WTC11 (cell line): ENCODE data around the gene ERBB4. TPM values are rescaled to one million over a fixed set of nuclear protein-coding genes. Genes with fewer than 3 reads are reported as not detected.

Source experiments
- ATAC-seq: fragments of 200-7000 bp; cut with Tn5 transposase; 2 replicates; pipeline ENCODE4 v1.10.0; 2021; ENCODE audit warnings: mild to moderate bottlenecking, moderate library complexity
- CTCF ChIA-PET: fragments of 300-600 bp; sonication (Branson Sonifier 250); formaldehyde crosslinking; loops from one replicate; lab custom pipeline; 2021; ENCODE audit warnings: antibody characterized with exemption; lab: Charles Lee
- POLR2A ChIA-PET: fragments of 350-600 bp; sonication (Branson Sonifier 250); formaldehyde crosslinking; loops from one replicate; lab custom pipeline; 2021; ENCODE audit warnings: antibody characterized with exemption; lab: Charles Lee
- DNase-seq: peaks from one replicate; pipeline ENCODE4 v3.0.0; 2021; ENCODE audit warnings: low spot score
- H3K27ac Mint-ChIP-seq: 2 replicates; pipeline ENCODE4 v1.8.0; 2021; ENCODE audit warnings: mixed read lengths
- H3K27me3 Mint-ChIP-seq: 2 replicates; pipeline ENCODE4 v1.8.0; 2021; ENCODE audit warnings: low read depth, mild to moderate bottlenecking, moderate library complexity, mixed read lengths
- H3K36me3 Mint-ChIP-seq: 2 replicates; pipeline ENCODE4 v1.8.0; 2021; ENCODE audit warnings: mixed read lengths
- H3K4me1 Mint-ChIP-seq: 2 replicates; pipeline ENCODE4 v1.8.0; 2022; ENCODE audit warnings: mixed read lengths
- H3K4me3 Mint-ChIP-seq: 2 replicates; pipeline ENCODE4 v1.8.0; 2021; ENCODE audit warnings: mild to moderate bottlenecking, moderate library complexity, mixed read lengths
- H3K9me3 Mint-ChIP-seq: 2 replicates; pipeline ENCODE4 v1.8.0; 2021; ENCODE audit warnings: mixed read lengths
- ATF1 ChIP-seq: sonication (generic); formaldehyde crosslinking; IDR thresholded peaks from 2 replicates; pipeline ENCODE4 v1.8.1; 2023; ENCODE audit warnings: mild to moderate bottlenecking, moderate library complexity, missing genetic modification reagents
- CTCF ChIP-seq: fragments of 200-600 bp; IDR thresholded peaks from 2 replicates; pipeline ENCODE4 v1.8.0; 2022; ENCODE audit warnings: antibody characterized with exemption
- E2F5 ChIP-seq: sonication (generic); formaldehyde crosslinking; IDR thresholded peaks from 2 replicates; pipeline ENCODE4 v1.8.1; 2022; ENCODE audit warnings: mild to moderate bottlenecking, moderate library complexity, missing genetic modification reagents
- GABPB1 ChIP-seq: sonication (generic); formaldehyde crosslinking; IDR thresholded peaks from 2 replicates; pipeline ENCODE4 v1.8.1; 2023; ENCODE audit warnings: mild to moderate bottlenecking, missing genetic modification reagents
- GTF2I ChIP-seq: fragments of 250-450 bp; sonication (Bioruptor Pico); conservative IDR thresholded peaks from 2 replicates; pipeline ENCODE4 v1.4.0; 2021; ENCODE audit warnings: mild to moderate bottlenecking
- IRF1 ChIP-seq: sonication (generic); formaldehyde crosslinking; IDR thresholded peaks from 2 replicates; pipeline ENCODE4 v1.8.0; 2023; ENCODE audit warnings: missing genetic modification reagents
- KAT7 ChIP-seq: sonication (generic); formaldehyde crosslinking; IDR thresholded peaks from 2 replicates; pipeline ENCODE4 v1.8.1; 2023; ENCODE audit warnings: missing genetic modification reagents, mild to moderate bottlenecking, borderline replicate concordance
- NFE2L1 ChIP-seq: sonication (generic); formaldehyde crosslinking; IDR thresholded peaks from 2 replicates; pipeline ENCODE4 v1.8.1; 2023; ENCODE audit warnings: missing genetic modification reagents
- NR3C1 ChIP-seq: sonication (generic); formaldehyde crosslinking; conservative IDR thresholded peaks from 2 replicates; pipeline ENCODE4 v1.8.1; 2023; ENCODE audit warnings: low read depth, mild to moderate bottlenecking, missing genetic modification reagents
- PRRX2 ChIP-seq: fragments of 250-450 bp; sonication (Bioruptor Pico); IDR thresholded peaks from 2 replicates; pipeline ENCODE4 v1.8.0; 2021; ENCODE audit warnings: mild to moderate bottlenecking
- ZBTB21 ChIP-seq: sonication (generic); formaldehyde crosslinking; IDR thresholded peaks from 2 replicates; pipeline ENCODE4 v1.8.1; 2023; ENCODE audit warnings: mild to moderate bottlenecking, missing genetic modification reagents, borderline replicate concordance
- ZNF232 ChIP-seq: sonication (generic); formaldehyde crosslinking; IDR thresholded peaks from 2 replicates; pipeline ENCODE4 v1.8.0; 2022; ENCODE audit warnings: mild to moderate bottlenecking, missing genetic modification reagents
- ZNF263 ChIP-seq: sonication (generic); formaldehyde crosslinking; IDR thresholded peaks from 2 replicates; pipeline ENCODE4 v1.8.1; 2022; ENCODE audit warnings: low read depth, mild to moderate bottlenecking, moderate library complexity, missing genetic modification reagents
- ZNF396 ChIP-seq: fragments of 250-450 bp; sonication (Bioruptor Pico); IDR thresholded peaks from 2 replicates; pipeline ENCODE4 v1.8.0; 2021; ENCODE audit warnings: mild to moderate bottlenecking, moderate library complexity, borderline replicate concordance
- total RNA-seq: library from RNA; stranded (reverse); gene quantifications from 3 replicates; pipeline ENCODE4 v1.2.3, GENCODE V29; 2021
- TF ChIP-seq, protein P1 (sequence below): fragments of 250-450 bp; sonication (Bioruptor Pico); IDR thresholded peaks from 2 replicates; pipeline ENCODE4 v1.8.0; 2021; ENCODE audit warnings: mild to moderate bottlenecking
- TF ChIP-seq, protein P2 (sequence below): sonication (generic); formaldehyde crosslinking; IDR thresholded peaks from 2 replicates; pipeline ENCODE4 v1.8.1; 2022; ENCODE audit warnings: low read depth, missing genetic modification reagents, borderline replicate concordance
- TF ChIP-seq, protein P3 (sequence below): fragments of 250-450 bp; sonication (Bioruptor Pico); IDR thresholded peaks from 2 replicates; pipeline ENCODE4 v1.9.0; 2021; ENCODE audit warnings: mild to moderate bottlenecking
- TF ChIP-seq, protein P4 (sequence below): sonication (generic); formaldehyde crosslinking; IDR thresholded peaks from 2 replicates; pipeline ENCODE4 v1.8.1; 2023; ENCODE audit warnings: mild to moderate bottlenecking, moderate library complexity, missing genetic modification reagents
- TF ChIP-seq, protein P5 (sequence below): sonication (generic); formaldehyde crosslinking; IDR thresholded peaks from 2 replicates; pipeline ENCODE4 v1.8.0; 2023; ENCODE audit warnings: mild to moderate bottlenecking, missing genetic modification reagents

Gene ERBB4
- total RNA-seq, 1 experiment from 2014 or later: 1.6 TPM

DNA sequence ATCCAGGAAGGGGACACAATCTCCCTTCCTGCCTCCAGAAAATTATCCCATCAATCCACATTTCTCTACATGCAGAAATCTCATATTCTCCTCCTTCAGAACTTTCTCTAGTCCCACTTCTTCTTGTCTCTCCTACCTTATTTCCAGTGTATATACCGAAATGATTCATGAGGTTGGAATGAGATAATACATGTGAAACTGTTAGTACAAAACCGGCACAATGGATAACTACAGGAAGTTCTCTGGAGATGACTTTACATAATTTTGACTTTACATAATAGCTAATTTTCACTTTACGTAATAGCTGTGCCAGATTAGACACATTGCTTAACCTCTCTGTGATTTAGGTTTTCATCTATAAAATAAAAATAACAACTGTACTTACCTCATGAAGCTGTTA is 801.3 kb downstream of the ERBB4 start:
- CTCF ChIA-PET: no interaction called here
- Mint-ChIP-seq H3K4me1 (no peaks in the 10 kb centered on the region), H3K36me3 (no peaks in the 10 kb centered on the region), H3K4me3 (no peak overlapping the region), H3K9me3 (peaks cover 4% of the 10 kb centered on the region; the same call in 1 of the 2 replicates), H3K27me3 (no peaks in the 10 kb centered on the region), H3K27ac (no peak overlapping the region)
- DNase-seq (no peak), ATAC-seq (no peak)
- POLR2A ChIA-PET: no interaction called here
- TF ChIP-seq GABPB1 (CRISPR knock-in tag): no peak
- no peak for TF ChIP-seq ZNF263 (CRISPR knock-in tag)
- TF ChIP-seq PRRX2: no peak
- TF ChIP-seq NR3C1 (CRISPR knock-in tag): no peak
- no peak for TF ChIP-seq CTCF
- TF ChIP-seq ZBTB21 (CRISPR knock-in tag): no peak
- TF ChIP-seq, protein P1, sequence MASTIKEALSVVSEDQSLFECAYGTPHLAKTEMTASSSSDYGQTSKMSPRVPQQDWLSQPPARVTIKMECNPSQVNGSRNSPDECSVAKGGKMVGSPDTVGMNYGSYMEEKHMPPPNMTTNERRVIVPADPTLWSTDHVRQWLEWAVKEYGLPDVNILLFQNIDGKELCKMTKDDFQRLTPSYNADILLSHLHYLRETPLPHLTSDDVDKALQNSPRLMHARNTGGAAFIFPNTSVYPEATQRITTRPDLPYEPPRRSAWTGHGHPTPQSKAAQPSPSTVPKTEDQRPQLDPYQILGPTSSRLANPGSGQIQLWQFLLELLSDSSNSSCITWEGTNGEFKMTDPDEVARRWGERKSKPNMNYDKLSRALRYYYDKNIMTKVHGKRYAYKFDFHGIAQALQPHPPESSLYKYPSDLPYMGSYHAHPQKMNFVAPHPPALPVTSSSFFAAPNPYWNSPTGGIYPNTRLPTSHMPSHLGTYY (CRISPR knock-in tag): no peak
- TF ChIP-seq, protein P2, sequence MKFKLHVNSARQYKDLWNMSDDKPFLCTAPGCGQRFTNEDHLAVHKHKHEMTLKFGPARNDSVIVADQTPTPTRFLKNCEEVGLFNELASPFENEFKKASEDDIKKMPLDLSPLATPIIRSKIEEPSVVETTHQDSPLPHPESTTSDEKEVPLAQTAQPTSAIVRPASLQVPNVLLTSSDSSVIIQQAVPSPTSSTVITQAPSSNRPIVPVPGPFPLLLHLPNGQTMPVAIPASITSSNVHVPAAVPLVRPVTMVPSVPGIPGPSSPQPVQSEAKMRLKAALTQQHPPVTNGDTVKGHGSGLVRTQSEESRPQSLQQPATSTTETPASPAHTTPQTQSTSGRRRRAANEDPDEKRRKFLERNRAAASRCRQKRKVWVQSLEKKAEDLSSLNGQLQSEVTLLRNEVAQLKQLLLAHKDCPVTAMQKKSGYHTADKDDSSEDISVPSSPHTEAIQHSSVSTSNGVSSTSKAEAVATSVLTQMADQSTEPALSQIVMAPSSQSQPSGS (CRISPR knock-in tag): no peak
- no peak for TF ChIP-seq ATF1 (CRISPR knock-in tag)
- TF ChIP-seq GTF2I (CRISPR knock-in tag): no peak
- no peak for TF ChIP-seq ZNF396 (CRISPR knock-in tag)
- TF ChIP-seq, protein P3, sequence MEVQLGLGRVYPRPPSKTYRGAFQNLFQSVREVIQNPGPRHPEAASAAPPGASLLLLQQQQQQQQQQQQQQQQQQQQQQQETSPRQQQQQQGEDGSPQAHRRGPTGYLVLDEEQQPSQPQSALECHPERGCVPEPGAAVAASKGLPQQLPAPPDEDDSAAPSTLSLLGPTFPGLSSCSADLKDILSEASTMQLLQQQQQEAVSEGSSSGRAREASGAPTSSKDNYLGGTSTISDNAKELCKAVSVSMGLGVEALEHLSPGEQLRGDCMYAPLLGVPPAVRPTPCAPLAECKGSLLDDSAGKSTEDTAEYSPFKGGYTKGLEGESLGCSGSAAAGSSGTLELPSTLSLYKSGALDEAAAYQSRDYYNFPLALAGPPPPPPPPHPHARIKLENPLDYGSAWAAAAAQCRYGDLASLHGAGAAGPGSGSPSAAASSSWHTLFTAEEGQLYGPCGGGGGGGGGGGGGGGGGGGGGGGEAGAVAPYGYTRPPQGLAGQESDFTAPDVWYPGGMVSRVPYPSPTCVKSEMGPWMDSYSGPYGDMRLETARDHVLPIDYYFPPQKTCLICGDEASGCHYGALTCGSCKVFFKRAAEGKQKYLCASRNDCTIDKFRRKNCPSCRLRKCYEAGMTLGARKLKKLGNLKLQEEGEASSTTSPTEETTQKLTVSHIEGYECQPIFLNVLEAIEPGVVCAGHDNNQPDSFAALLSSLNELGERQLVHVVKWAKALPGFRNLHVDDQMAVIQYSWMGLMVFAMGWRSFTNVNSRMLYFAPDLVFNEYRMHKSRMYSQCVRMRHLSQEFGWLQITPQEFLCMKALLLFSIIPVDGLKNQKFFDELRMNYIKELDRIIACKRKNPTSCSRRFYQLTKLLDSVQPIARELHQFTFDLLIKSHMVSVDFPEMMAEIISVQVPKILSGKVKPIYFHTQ (CRISPR knock-in tag): no peak
- no peak for TF ChIP-seq ZNF232
- TF ChIP-seq KAT7 (CRISPR knock-in tag): no peak
- TF ChIP-seq, protein P4, sequence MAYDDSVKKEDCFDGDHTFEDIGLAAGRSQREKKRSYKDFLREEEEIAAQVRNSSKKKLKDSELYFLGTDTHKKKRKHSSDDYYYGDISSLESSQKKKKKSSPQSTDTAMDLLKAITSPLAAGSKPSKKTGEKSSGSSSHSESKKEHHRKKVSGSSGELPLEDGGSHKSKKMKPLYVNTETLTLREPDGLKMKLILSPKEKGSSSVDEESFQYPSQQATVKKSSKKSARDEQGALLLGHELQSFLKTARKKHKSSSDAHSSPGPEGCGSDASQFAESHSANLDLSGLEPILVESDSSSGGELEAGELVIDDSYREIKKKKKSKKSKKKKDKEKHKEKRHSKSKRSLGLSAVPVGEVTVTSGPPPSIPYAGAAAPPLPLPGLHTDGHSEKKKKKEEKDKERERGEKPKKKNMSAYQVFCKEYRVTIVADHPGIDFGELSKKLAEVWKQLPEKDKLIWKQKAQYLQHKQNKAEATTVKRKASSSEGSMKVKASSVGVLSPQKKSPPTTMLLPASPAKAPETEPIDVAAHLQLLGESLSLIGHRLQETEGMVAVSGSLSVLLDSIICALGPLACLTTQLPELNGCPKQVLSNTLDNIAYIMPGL (CRISPR knock-in tag): no peak
- TF ChIP-seq IRF1 (CRISPR knock-in tag): no peak
- no peak for TF ChIP-seq E2F5 (CRISPR knock-in tag)
- TF ChIP-seq NFE2L1 (CRISPR knock-in tag): no peak
- TF ChIP-seq, protein P5, sequence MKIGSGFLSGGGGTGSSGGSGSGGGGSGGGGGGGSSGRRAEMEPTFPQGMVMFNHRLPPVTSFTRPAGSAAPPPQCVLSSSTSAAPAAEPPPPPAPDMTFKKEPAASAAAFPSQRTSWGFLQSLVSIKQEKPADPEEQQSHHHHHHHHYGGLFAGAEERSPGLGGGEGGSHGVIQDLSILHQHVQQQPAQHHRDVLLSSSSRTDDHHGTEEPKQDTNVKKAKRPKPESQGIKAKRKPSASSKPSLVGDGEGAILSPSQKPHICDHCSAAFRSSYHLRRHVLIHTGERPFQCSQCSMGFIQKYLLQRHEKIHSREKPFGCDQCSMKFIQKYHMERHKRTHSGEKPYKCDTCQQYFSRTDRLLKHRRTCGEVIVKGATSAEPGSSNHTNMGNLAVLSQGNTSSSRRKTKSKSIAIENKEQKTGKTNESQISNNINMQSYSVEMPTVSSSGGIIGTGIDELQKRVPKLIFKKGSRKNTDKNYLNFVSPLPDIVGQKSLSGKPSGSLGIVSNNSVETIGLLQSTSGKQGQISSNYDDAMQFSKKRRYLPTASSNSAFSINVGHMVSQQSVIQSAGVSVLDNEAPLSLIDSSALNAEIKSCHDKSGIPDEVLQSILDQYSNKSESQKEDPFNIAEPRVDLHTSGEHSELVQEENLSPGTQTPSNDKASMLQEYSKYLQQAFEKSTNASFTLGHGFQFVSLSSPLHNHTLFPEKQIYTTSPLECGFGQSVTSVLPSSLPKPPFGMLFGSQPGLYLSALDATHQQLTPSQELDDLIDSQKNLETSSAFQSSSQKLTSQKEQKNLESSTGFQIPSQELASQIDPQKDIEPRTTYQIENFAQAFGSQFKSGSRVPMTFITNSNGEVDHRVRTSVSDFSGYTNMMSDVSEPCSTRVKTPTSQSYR (CRISPR knock-in tag): no peak
